Measurements from ENCODE around the gene KIF3C.

- no peak for TF ChIP-seq TAF1 (IDR thresholded peaks at IDR 0.05; ENCODE audit: low read depth)
- TF ChIP-seq CTCF (IDR thresholded peaks at IDR 0.05; ENCODE audit: poor library complexity, severe bottlenecking) = no peak
Observed at GRCh38 chr2:26024260-26024659, 42.0 kb upstream of the KIF3C start.

Data from neural cell (in vitro differentiated cells).